Osteoblast (primary cell): ENCODE results near the gene BORCS8. TPM values are rescaled to one million over a fixed set of nuclear protein-coding genes. Genes with fewer than 3 reads are reported as not detected.

Experiments used
- DNase-seq: peaks from one replicate; pipeline ENCODE4 v3.0.0; 2011; ENCODE audit warnings: low spot score, mixed read lengths; ENCODE audit not compliant: insufficient read length; ENCODE audit errors: missing footprints
- H2AFZ ChIP-seq: 2 replicates; pipeline ENCODE4 v1.6.0; 2011; ENCODE audit warnings: mild to moderate bottlenecking, low read length
- H3K27ac ChIP-seq: 2 replicates; pipeline ENCODE4 v1.5.1; 2011; ENCODE audit warnings: mild to moderate bottlenecking, low read depth, low read length, moderate library complexity
- H3K27me3 ChIP-seq: 2 replicates; pipeline ENCODE4 v1.6.0; 2012; ENCODE audit warnings: mild to moderate bottlenecking, control low read depth, inconsistent platforms, low read length, moderate library complexity; ENCODE audit not compliant: insufficient read depth
- H3K36me3 ChIP-seq: 2 replicates; pipeline ENCODE4 v1.5.1; 2011; ENCODE audit warnings: mild to moderate bottlenecking, low read length, control low read depth, moderate library complexity; ENCODE audit not compliant: insufficient read depth
- H3K4me1 ChIP-seq: 2 replicates; pipeline ENCODE4 v1.5.1; 2011; ENCODE audit warnings: mild to moderate bottlenecking, low read length, control low read depth, moderate library complexity; ENCODE audit not compliant: insufficient read depth
- H3K4me2 ChIP-seq: 2 replicates; pipeline ENCODE4 v1.6.0; 2011; ENCODE audit warnings: mild to moderate bottlenecking, low read length; ENCODE audit not compliant: insufficient read depth
- H3K4me3 ChIP-seq: fragments of 200-600 bp; sonication (generic); 3 replicates; pipeline ENCODE4 v1.5.1; 2012; ENCODE audit warnings: mild to moderate bottlenecking, low read length, inconsistent platforms; ENCODE audit not compliant: insufficient read depth
- H3K79me2 ChIP-seq: 2 replicates; pipeline ENCODE4 v1.6.0; 2012; ENCODE audit warnings: mild to moderate bottlenecking, low read length, control low read depth, inconsistent platforms; ENCODE audit not compliant: insufficient read depth
- H3K9me3 ChIP-seq: 2 replicates; pipeline ENCODE4 v1.5.1; 2011; ENCODE audit warnings: low read depth, low read length, control low read depth
- H4K20me1 ChIP-seq: 2 replicates; pipeline ENCODE4 v1.6.0; 2012; ENCODE audit warnings: mild to moderate bottlenecking, low read length, control low read depth; ENCODE audit not compliant: insufficient read depth
- CTCF ChIP-seq: IDR thresholded peaks from 2 replicates; pipeline ENCODE4 v1.5.1; 2011; ENCODE audit warnings: mild to moderate bottlenecking, low read depth, low read length, moderate library complexity; ENCODE audit errors: extremely low read depth
- total RNA-seq: library from RNA; depleted of rRNA; stranded (reverse); fragments of >200 nt; gene quantifications from 2 replicates; pipeline ENCODE4 v1.2.3, GENCODE V29; 2012

Gene BORCS8
- total RNA-seq, 1 donor = 17.4 TPM

GRCh38 chr19:19170873-19171672 is 20.9 kb downstream of the BORCS8 start:
- Histone ChIP-seq H4K20me1 (peaks cover 3% of the 10 kb centered on the region), H3K36me3 (no peaks in the 10 kb centered on the region)
- no peak for DNase-seq

GRCh38 chr19:19170053-19170872 is 21.7 kb downstream of the BORCS8 start, which contains the start of gene MEF2B:
MEF2B (minus strand) TSS chr19:19170263; CDS start chr19:19150735, 19,528 bp downstream.
- no peak for TF ChIP-seq CTCF
- H3K36me3 ChIP-seq = no peaks in the 10 kb centered on the region
- DNase-seq = peak; percentile 97
- H3K79me2 ChIP-seq = no peaks in the 10 kb centered on the region
- peaks cover 11% of the 10 kb centered on the region for H3K4me1 ChIP-seq
- peak within 1 kb of the TSS; percentile 30 for H3K4me3 ChIP-seq
- H2AFZ ChIP-seq = no peak within 1 kb of the TSS
- H3K27ac ChIP-seq = no peak within 1 kb of the TSS
- H4K20me1 ChIP-seq = peaks cover 3% of the 10 kb centered on the region
- peak within 1 kb of the TSS; percentile 18 for H3K4me2 ChIP-seq
- H3K27me3 ChIP-seq = no peaks in the 10 kb centered on the region
- H3K9me3 ChIP-seq = no peaks in the 10 kb centered on the region

More at GRCh38 chr19:19170873-19171672, 20.9 kb downstream of the BORCS8 start:
- H3K4me3 ChIP-seq = no peak overlapping the region
- no peak overlapping the region for H3K4me2 ChIP-seq
- no peak overlapping the region for H2AFZ ChIP-seq
- no peak overlapping the region for H3K27ac ChIP-seq
- H3K9me3 ChIP-seq = no peaks in the 10 kb centered on the region
- H3K4me1 ChIP-seq = peaks cover 11% of the 10 kb centered on the region
- H3K27me3 ChIP-seq = no peaks in the 10 kb centered on the region
- no peaks in the 10 kb centered on the region for H3K79me2 ChIP-seq
- no peak for TF ChIP-seq CTCF

GRCh38 chr19:19169236-19170052 is 22.5 kb downstream of the BORCS8 start:
- Histone ChIP-seq H3K4me1 (peaks cover 11% of the 10 kb centered on the region), H3K9me3 (no peaks in the 10 kb centered on the region), H3K79me2 (no peaks in the 10 kb centered on the region), H3K4me2 (no peak overlapping the region), H4K20me1 (peaks cover 3% of the 10 kb centered on the region), H3K27ac (no peak overlapping the region), H3K27me3 (no peaks in the 10 kb centered on the region), H2AFZ (no peak overlapping the region), H3K4me3 (peak overlapping the region; percentile 30), H3K36me3 (no peaks in the 10 kb centered on the region)
- peak; percentile 41 for DNase-seq
- no peak for TF ChIP-seq CTCF
